Occipital lobe (tissue), 2 donors: ENCODE data around the gene TMOD1. TPM values are rescaled to one million over a fixed set of nuclear protein-coding genes. Genes with fewer than 3 reads are reported as not detected.
"Not testable (repeated sequence)": the region's sequence is repeated elsewhere in the genome, so short reads cannot be mapped to it uniquely, and the experiment has no call there.

Experiments
- DNase-seq: peaks from one replicate; lab custom pipeline; 2025; lab: John Stamatoyannopoulos, UW
- total RNA-seq: library from RNA; depleted of rRNA; stranded (reverse); fragments of >200 nt; gene quantifications from one replicate; pipeline ENCODE4 v1.2.3, GENCODE V29; 2014

TMOD1 gene
- total RNA-seq, 1 donor from 2014 or later: 22.8 TPM

- not testable (repeated sequence) for DNase-seq
Measured at GRCh38 chr9:97498846-97499245, 2.6 kb upstream of the TMOD1 start.

GRCh38 chr9:97500263-97500662 is 1.2 kb upstream of the TMOD1 start:
- DNase-seq: no peak

- DNase-seq: no peak
Measured at GRCh38 chr9:97500765-97501176, 695 bp upstream of the TMOD1 start.

- no peak for DNase-seq
Measured at GRCh38 chr9:97501972-97502221, 431 bp downstream of the TMOD1 start.

GRCh38 chr9:97502222-97502983 is 937 bp downstream of the TMOD1 start:
- DNase-seq: no peak

- no peak for DNase-seq
Measured at GRCh38 chr9:97502984-97503861, 1.8 kb downstream of the TMOD1 start.

GRCh38 chr9:97503862-97504210 is 2.4 kb downstream of the TMOD1 start:
- no peak for DNase-seq

- DNase-seq: no peak
Measured at GRCh38 chr9:97504381-97505216, 3.1 kb downstream of the TMOD1 start.

GRCh38 chr9:97505845-97506244 is 4.4 kb downstream of the TMOD1 start:
- DNase-seq: no peak

- no peak for DNase-seq
Measured at GRCh38 chr9:97506306-97506705, 4.8 kb downstream of the TMOD1 start.

- no peak for DNase-seq
Measured at GRCh38 chr9:97506787-97507186, 5.3 kb downstream of the TMOD1 start.

- DNase-seq: no peak
Measured at GRCh38 chr9:97507428-97507984, 6.0 kb downstream of the TMOD1 start.

GRCh38 chr9:97508852-97509251 is 7.4 kb downstream of the TMOD1 start:
- DNase-seq: no peak

- DNase-seq: no peak
Measured at GRCh38 chr9:97510797-97511654, 9.6 kb downstream of the TMOD1 start.

- no peak for DNase-seq
Measured at GRCh38 chr9:97511655-97512427, 10.4 kb downstream of the TMOD1 start.

GRCh38 chr9:97512966-97513560 is 11.6 kb downstream of the TMOD1 start:
- no peak for DNase-seq

GRCh38 chr9:97514531-97514930 is 13.1 kb downstream of the TMOD1 start:
- DNase-seq: no peak

- DNase-seq: no peak
Measured at GRCh38 chr9:97515662-97516061, 14.2 kb downstream of the TMOD1 start.

GRCh38 chr9:97516111-97516510 is 14.6 kb downstream of the TMOD1 start:
- no peak for DNase-seq
